GM12892 (cell line): ENCODE results near the gene SHANK1.

Experiments
- POLR2A ChIP-seq: IDR thresholded peaks from 2 replicates; pipeline ENCODE4 v1.6.1; 2011; ENCODE audit warnings: low read depth, low read length, control low read depth
- POLR2AphosphoS5 ChIP-seq: IDR thresholded peaks from 2 replicates; pipeline ENCODE4 v1.6.1; 2011; ENCODE audit warnings: low read depth, low read length, control low read depth

DNA sequence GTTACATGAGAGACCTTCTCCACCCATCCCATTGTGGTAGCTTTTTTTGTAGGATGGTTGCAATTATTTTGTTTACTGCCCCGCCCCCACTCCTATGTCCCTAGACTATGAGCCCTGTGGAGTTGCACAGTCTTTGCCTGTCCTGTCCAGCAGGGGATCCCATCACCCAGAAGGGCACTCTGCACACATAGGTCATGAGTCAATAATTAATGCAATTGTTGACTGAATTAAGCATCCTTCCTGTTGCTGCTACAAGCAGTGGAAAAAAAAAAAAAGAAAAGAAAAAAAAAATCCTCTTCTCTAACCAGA lies 56.2 kb downstream of the SHANK1 start:
- TF ChIP-seq POLR2A (no peak), POLR2AphosphoS5 (no peak)
